IPS-18a (cell line): ENCODE data around the gene RGS14.
A peak's percentile ranks its signal among the peaks of the same experiment; 100 is the strongest.

Source experiments
- H3K27ac ChIP-seq: one replicate; pipeline ENCODE4 v1.5.1; 2013; ENCODE audit warnings: low read length
- H3K27me3 ChIP-seq: one replicate; pipeline ENCODE4 v1.6.1; 2013; ENCODE audit warnings: mild to moderate bottlenecking, low read length; ENCODE audit not compliant: control insufficient read depth, insufficient read depth
- H3K36me3 ChIP-seq: one replicate; pipeline ENCODE4 v1.6.1; 2013; ENCODE audit warnings: low read depth, low read length; ENCODE audit not compliant: control insufficient read depth
- H3K4me1 ChIP-seq: one replicate; pipeline ENCODE4 v1.6.1; 2013; ENCODE audit warnings: low read depth, low read length; ENCODE audit not compliant: control insufficient read depth
- H3K4me3 ChIP-seq: one replicate; pipeline ENCODE4 v1.5.1; 2013; ENCODE audit warnings: low read length
- H3K9ac ChIP-seq: one replicate; pipeline ENCODE4 v1.6.1; 2013; ENCODE audit warnings: mild to moderate bottlenecking, low read length, moderate library complexity
- H3K9me3 ChIP-seq: one replicate; pipeline ENCODE4 v1.6.1; 2013; ENCODE audit warnings: low read depth, low read length; ENCODE audit not compliant: control insufficient read depth

The RGS14 gene, protein sequence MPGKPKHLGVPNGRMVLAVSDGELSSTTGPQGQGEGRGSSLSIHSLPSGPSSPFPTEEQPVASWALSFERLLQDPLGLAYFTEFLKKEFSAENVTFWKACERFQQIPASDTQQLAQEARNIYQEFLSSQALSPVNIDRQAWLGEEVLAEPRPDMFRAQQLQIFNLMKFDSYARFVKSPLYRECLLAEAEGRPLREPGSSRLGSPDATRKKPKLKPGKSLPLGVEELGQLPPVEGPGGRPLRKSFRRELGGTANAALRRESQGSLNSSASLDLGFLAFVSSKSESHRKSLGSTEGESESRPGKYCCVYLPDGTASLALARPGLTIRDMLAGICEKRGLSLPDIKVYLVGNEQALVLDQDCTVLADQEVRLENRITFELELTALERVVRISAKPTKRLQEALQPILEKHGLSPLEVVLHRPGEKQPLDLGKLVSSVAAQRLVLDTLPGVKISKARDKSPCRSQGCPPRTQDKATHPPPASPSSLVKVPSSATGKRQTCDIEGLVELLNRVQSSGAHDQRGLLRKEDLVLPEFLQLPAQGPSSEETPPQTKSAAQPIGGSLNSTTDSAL

DNA sequence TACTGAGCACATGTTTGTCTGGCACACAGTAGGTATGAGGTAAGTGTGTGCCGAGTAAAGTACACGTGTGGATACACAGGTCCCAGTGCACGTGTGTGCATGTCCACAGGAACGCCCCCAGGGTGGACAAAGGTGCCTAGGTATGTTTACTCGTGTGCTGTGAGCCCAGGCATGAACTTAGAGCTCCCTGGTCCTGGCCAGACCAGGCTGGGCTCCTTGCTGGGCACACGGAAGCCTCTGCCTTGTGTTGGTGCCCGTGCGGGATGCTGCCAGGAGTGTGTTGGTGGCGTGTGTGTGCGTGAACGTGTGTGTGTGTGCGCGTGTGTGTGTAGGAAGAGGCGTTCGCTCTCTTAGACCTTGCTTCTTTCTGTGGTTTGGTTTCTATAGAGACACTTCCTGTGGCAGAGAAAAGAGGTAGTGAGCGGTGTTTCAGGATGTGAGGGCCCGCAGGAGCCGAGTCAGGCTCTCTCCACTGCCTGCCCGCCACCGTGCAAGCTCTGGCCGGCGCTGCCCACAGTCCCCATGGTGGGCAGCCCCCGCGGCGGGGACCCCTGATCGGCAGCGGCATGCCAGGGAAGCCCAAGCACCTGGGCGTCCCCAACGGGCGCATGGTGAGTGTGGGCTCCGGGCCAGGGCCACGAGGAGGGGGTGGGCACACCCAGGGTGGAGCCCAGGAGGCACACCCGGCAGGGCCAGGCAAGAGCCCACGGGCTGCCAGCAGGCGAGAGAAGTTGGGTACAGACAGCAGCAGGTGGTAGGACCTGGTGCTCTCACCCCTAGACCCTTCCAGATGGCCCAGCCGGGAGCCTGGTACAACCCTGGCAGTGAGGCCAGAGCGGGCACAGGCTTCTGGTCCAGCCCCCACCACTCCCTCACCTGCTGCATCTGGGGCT, at the start of gene RGS14:
Gene RGS14, plus strand, starts transcription at position 466 of the 893 bp plus-strand sequence. Its CDS starts 101 bp downstream, at position 567.
- H3K4me1 ChIP-seq: peaks cover 8% of the 10 kb centered on the region
- H3K27ac ChIP-seq: no peak within 1 kb of the TSS
- H3K27me3 ChIP-seq: peaks cover 6% of the 10 kb centered on the region
- no peaks in the 10 kb centered on the region for H3K9me3 ChIP-seq
- H3K36me3 ChIP-seq: no peaks in the 10 kb centered on the region
- no peak within 1 kb of the TSS for H3K4me3 ChIP-seq
- no peak within 1 kb of the TSS for H3K9ac ChIP-seq

DNA sequence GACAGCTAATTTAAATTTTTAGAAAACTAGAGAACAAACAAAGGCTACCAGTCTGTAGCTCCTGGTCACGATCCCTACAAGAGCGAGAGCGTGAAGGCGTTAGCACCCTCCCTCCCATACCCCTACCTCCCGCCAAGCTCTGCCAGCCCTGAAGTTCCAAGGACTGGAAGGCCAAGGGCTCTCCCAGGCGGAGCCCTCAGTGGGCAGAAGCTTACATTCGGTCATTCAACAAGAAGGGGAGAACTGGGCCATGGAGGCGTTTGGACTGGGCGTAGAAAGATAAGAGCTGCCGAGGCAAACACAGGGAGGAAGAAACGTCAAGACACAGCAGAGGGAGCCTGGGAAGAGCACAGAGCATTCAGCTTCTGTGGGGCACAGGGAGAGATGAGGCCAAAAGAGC, 49.0 kb upstream of the RGS14 start:
- no peaks in the 10 kb centered on the region for H3K27me3 ChIP-seq
- no peak overlapping the region for H3K27ac ChIP-seq

DNA sequence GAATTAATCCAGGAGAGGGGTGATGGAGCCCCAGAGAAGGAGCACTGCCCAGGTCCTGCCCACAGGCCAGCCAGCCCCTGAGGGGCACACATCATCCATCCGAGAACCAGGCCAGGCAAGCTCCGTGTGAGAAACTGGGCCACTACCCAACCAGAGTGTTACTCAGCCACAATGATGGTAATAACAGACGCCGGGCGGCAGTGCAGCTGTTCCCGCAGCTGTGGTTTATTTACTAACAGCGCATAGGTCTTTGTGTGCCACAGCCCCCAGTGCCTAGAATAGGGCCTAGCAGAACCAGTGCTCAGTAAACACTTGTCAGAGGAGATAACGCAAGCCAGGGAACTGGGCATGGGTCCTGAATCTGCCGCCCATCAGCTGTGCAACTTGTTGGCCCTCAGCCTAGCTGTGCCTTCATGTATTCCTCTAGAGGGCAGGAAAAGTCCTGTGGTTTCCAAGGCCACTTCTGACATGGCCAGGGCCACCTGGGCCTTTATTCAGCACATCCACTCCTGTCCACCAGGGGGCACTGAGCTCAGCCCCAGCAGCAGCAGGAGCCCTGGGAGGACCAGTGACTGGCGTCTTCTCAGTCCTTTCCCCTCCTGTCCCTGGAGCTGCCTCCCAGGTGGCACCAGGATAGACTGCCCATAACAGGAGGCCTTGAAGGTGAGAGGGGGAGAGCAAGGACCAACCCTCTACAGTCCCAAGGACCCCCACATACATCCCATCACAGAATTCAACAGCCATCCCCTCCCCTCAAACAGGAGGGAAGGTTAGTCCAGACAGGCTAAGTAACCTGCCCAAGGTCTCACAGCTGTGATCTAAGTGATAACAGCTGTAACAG, 48.2 kb upstream of the RGS14 start:
- no peaks in the 10 kb centered on the region for H3K9me3 ChIP-seq

More for the DNA sequence above, 49.0 kb upstream of the RGS14 start:
- H3K4me1 ChIP-seq: peaks cover 10% of the 10 kb centered on the region
- H3K36me3 ChIP-seq: peaks cover 22% of the 10 kb centered on the region
- H3K9me3 ChIP-seq: no peaks in the 10 kb centered on the region
- H3K4me3 ChIP-seq: no peak overlapping the region
- no peak overlapping the region for H3K9ac ChIP-seq

DNA sequence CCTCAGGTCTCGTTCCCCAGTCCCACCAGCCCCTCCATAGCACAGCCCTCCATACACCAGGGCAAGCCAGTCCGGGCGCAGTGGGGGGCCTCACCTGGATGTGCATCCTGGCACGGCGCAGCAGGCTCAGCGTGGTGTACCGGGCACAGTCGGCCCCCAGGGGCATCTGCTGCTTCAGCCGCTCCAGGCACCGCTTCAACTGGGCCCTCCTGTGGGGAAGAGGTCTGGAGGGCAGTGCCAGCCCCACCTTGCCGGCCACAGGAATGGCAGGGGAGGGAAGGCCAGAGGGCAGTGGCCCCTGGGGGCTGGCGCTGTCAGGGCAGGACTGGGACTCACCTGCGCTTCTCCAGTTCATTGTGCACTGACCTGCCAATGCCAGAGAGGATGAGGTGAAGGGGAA, 47.4 kb upstream of the RGS14 start:
- no peak overlapping the region for H3K9ac ChIP-seq
- no peak overlapping the region for H3K4me3 ChIP-seq
- no peak overlapping the region for H3K27ac ChIP-seq
- H3K36me3 ChIP-seq: peaks cover 17% of the 10 kb centered on the region
- H3K27me3 ChIP-seq: no peaks in the 10 kb centered on the region
- no peaks in the 10 kb centered on the region for H3K9me3 ChIP-seq
- peaks cover 4% of the 10 kb centered on the region for H3K4me1 ChIP-seq

More for the DNA sequence above, 48.2 kb upstream of the RGS14 start:
- no peak overlapping the region for H3K27ac ChIP-seq
- H3K27me3 ChIP-seq: no peaks in the 10 kb centered on the region
- no peak overlapping the region for H3K9ac ChIP-seq
- peaks cover 8% of the 10 kb centered on the region for H3K4me1 ChIP-seq
- peaks cover 22% of the 10 kb centered on the region for H3K36me3 ChIP-seq
- H3K4me3 ChIP-seq: no peak overlapping the region

DNA sequence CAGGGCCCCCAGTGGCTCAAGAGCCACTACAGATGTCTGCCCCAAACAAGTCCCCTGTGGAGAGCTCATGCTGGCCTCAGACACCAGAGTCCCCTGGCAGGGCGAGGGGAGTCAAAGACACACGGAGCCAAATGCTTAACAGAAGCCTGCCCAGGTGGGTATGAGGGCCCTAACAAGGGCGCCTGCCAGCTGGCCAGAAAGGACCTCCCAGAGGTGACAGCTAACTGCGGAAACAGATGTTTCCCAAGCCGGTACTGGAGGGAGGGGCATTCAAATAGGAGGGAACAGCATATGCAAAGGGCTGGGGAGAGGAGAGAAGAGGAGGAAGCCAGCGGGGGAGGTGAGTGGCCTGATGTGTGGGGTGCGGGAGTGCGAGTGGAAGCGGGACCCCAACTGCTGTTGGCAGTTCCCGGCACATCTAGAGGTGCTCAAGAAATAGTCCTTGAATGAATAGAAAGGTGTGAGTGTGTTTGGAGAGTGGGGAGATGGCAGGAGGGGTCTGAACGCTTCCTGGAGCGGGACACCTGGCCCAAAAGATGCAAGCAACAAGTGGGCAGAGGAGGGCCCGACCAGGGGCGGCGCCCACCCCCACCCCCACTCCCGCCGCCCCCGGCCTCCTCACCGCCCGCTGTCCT, 46.9 kb upstream of the RGS14 start:
- H3K9me3 ChIP-seq: no peaks in the 10 kb centered on the region
- H3K36me3 ChIP-seq: peaks cover 11% of the 10 kb centered on the region
- H3K4me1 ChIP-seq: peaks cover 4% of the 10 kb centered on the region
- H3K27ac ChIP-seq: no peak overlapping the region
- H3K9ac ChIP-seq: no peak overlapping the region
- no peaks in the 10 kb centered on the region for H3K27me3 ChIP-seq
- peak overlapping the region; percentile 82 for H3K4me3 ChIP-seq

DNA sequence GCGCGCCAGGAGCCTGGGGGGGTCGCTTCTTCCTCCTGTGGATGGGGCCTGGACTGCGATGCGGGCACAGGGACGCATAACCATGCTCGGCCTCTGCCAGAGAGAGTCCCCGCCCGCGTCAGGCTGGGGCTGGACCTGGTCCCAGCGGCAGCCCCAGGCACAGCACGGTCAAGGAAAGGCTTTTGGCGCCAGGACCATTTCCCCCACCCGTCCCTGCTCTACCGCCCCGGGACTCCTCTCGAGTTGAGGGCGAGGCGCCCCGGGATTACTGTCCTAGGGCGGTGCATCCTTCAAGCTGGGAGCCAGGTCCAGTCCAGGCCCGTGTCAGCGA, 46.4 kb upstream of the RGS14 start:
- Histone ChIP-seq H3K27ac (no peak overlapping the region), H3K9ac (peak overlapping the region; percentile 86), H3K4me3 (peak overlapping the region; percentile 82), H3K4me1 (peaks cover 4% of the 10 kb centered on the region), H3K9me3 (no peaks in the 10 kb centered on the region), H3K36me3 (peaks cover 7% of the 10 kb centered on the region), H3K27me3 (no peaks in the 10 kb centered on the region)

DNA sequence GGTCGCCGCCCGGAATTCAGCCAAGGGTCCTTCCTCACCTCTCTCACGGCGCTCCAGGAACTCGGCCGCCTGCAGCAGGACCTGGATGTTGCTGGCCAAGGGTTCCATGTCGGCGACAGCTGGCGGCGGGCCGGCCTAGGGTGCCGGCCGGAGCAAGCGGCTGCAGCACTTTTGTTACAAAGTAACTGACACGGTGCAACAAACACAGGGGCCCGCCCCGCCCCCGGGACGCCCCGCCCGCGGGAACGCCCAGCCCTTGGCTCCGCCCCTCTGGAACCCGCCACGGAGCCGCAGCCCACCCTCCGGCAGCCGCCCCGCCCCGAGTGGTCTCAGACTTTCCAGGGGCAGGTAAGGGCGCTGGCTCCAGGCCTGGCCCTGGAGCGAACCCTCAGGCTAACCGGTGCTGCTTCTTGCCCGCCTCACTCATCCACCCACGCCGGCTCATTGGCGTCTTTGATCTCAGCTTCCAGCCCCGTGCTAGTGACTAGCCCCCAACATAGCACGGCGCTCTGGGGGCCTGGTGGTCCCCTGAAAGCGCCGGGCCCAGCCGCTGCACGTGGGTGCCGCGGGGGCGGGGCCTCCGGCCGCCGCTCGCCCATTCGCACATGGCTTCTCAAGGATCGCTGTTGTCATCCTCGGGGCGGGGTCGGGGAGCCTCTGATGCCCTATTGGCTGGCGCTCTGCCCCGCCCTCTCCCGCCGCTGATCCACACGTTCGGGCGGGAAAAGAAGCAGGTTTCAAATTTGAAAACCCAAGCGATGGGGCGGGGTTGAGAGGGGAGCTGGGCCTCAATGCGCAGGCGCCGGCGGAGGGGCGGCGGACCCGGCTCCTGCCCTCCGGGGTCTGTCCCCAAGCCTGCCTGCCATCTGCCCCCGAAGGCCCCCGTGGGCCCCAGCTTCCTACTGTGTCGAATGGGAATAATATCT, 45.7 kb upstream of the RGS14 start, which contains the start of gene MXD3:
Gene MXD3, minus strand, starts transcription at position 176 of the 926 bp plus-strand sequence. Its CDS starts 68 bp downstream, at position 108.
- Histone ChIP-seq H3K9ac (peak within 1 kb of the TSS; percentile 86), H3K27me3 (no peaks in the 10 kb centered on the region), H3K36me3 (peaks cover under 1% of the 10 kb centered on the region), H3K4me1 (peaks cover 4% of the 10 kb centered on the region), H3K9me3 (no peaks in the 10 kb centered on the region), H3K4me3 (peak within 1 kb of the TSS; percentile 82), H3K27ac (no peak within 1 kb of the TSS)

DNA sequence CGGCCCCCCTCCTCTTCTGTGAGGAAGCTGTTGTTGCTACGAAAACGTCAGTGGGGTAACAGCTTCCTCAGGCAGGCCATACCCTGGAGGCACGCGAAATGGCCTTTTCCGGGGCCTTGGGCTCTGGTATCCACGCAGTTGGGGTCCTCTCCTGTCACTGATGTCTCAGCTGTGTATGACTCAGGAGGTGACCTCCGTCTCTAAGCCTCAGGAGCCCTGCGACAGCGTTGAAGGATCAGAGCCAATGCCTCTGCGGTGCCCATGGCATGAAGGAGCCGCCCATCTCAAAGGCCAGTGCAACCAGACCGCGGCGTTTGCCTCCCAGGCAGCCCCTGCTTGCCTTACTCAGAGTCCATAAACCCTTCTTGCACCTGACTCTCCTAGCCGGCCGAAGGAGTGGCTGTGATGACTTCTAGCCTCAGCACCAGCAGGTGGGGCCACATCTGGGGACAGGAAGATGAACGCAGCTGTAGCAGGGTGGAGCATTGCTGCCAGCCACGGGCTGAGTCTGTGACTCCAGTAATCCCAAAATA, 45.0 kb upstream of the RGS14 start:
- Histone ChIP-seq H3K4me3 (peak overlapping the region; percentile 82), H3K9ac (peak overlapping the region; percentile 69), H3K36me3 (no peaks in the 10 kb centered on the region), H3K4me1 (peaks cover 4% of the 10 kb centered on the region), H3K27ac (no peak overlapping the region), H3K9me3 (no peaks in the 10 kb centered on the region), H3K27me3 (no peaks in the 10 kb centered on the region)

DNA sequence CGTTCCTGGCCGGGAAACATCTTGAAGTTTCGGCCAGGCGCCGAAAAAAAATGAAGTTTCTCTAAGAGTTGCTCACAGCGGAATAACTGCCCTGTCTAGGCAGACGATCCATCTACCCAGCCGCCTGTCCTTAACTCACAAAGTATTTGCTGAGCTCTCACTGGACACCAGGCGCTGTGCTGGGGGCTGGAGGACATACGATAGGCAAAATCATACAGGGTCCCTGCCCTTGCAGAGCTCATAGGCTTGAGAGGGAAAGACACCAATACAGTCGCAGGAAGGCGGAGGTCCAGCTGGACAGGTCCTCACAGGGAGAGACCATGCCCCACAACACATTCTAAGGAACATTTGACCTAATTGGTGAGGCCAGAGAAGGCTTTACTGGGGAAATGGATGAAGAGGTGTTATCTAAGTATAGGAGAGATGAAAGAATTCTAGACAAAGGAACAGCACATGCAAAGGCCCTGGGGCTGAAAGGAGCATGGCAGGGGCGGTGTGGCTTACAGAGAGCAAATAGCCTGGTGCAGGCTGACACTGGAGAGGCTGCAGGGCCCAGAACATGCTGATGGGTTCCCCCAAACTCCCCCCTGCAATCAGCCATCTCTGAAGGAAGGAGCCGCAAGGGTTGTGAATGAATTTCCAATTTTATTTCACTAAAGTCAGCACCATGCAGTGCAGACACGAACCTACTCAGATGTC, 44.0 kb upstream of the RGS14 start:
- no peaks in the 10 kb centered on the region for H3K9me3 ChIP-seq
- H3K9ac ChIP-seq: no peak overlapping the region
- H3K27me3 ChIP-seq: no peaks in the 10 kb centered on the region
- H3K4me1 ChIP-seq: peaks cover 4% of the 10 kb centered on the region
- H3K4me3 ChIP-seq: no peak overlapping the region
- H3K36me3 ChIP-seq: no peaks in the 10 kb centered on the region
- no peak overlapping the region for H3K27ac ChIP-seq
